Right ventricle myocardium superior (tissue), 1 donor: ENCODE measurements around the gene SIPA1L3. TPM values are rescaled to one million over a fixed set of nuclear protein-coding genes. Genes with fewer than 3 reads are reported as not detected.

Experiments used
- ATAC-seq: fragments of 200-7000 bp; cut with Tn5 transposase; one replicate; pipeline ENCODE4 v1.9.1; 2020; ENCODE audit warnings: mild to moderate bottlenecking; ENCODE audit not compliant: poor library complexity
- DNase-seq: peaks from one replicate; pipeline ENCODE4 v3.0.0-alpha.2; 2020
- intact Hi-C: fragments of 100-400 bp; cut with DNase I; formaldehyde crosslinking; loops from one replicate; pipeline ENCODE4 v1.11.2; 2022
- total RNA-seq: library from RNA; stranded (reverse); fragmentation: NEBNext Ultra II Directional; extraction: Animal tissue kit (Norgen Biotek cat#: 25700); gene quantifications from one replicate; pipeline ENCODE4 v1.2.1, GENCODE V29; 2021
- donor health status: DM: no; HTN: yes; CAD: no; lungs with severe emphysema.

The SIPA1L3 gene
- total RNA-seq, 1 donor from 2014 or later = 8.5 TPM

DNA sequence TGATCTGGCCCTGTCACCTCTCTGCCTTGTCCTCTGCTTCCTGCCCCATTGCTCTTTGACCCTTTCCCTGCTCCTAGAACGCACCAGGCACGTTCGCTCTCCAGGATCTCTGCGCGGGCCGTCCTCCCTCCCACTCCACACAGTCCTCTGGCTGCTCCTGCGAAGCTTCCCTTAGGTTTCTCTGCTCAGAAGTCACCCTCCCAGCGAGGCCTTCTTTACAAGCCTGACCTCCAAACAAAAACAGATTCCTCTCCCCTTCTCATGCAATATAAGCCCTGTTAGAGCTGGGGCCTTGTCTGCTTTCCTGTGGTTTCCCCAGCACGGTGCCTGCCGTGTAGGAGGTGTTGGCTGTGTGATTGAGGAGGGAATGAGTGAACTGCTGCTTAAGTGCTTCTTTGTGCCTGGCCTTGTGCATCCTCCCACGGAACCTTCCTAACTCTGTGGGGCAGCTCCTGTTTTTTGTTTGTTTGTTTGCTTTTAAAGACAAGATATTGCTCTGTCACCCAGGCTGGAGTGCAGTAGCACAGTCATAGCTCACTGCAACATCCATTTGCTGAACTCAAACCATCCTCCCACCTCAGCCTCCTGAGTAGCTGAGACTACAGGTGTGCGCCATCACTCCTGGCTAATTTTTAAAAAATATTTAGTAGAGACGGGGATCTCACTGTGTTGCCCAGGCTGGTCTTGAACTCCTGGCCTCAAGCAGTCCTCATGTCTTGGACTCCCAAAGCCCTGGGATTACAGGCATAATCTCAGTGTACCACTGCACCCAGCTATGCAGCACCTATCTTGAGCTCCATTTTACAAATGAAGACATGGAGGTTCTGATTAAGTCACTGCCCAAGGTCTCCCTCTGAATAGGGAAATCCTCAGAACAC lies 82.0 kb downstream of the SIPA1L3 start:
- DNase-seq = no peak
- no peak for ATAC-seq
- intact Hi-C loops = no loop called here

DNA sequence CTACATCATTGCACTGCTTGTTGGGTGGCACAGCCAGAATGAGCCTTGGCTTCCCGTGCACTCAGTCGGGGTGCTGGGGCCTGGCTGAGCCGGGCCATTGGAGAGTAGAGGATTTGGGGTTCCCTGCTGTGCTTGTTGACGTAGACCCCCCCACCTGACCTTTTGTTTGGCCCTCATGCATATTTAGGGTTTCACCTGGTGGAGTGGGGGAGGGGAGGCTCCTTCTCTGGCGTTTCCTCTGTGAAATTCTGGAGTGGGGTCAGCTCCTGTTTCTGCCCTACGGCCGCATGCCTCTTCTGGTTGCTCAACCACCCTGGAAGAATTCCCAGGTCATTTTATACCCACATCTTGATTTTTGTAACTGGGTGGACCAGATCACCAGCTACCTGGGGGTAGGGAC lies 82.8 kb downstream of the SIPA1L3 start:
- intact Hi-C loops = no loop called here
- ATAC-seq (no peak), DNase-seq (no peak)

DNA sequence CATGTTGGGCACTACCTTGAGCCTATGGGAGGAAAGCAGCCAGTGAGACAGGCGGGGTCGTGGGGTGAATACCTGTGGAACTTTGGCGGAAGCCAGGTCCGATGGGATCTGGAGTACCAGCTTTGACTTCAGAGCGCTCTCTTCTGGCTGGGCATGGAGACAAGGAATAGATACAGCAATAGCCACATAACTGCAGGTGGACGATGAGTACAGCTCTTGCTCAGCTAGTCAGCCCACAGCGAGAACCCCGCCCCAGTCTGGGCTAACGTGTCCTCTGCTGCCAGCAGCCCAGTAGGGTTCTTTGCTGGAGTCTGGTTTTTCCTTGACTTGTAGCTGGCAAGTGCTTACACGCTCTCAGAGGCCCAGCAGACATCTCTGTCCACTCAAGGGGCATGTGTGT lies 83.4 kb downstream of the SIPA1L3 start:
- intact Hi-C loops = no loop called here
- ATAC-seq = no peak
- no peak for DNase-seq

DNA sequence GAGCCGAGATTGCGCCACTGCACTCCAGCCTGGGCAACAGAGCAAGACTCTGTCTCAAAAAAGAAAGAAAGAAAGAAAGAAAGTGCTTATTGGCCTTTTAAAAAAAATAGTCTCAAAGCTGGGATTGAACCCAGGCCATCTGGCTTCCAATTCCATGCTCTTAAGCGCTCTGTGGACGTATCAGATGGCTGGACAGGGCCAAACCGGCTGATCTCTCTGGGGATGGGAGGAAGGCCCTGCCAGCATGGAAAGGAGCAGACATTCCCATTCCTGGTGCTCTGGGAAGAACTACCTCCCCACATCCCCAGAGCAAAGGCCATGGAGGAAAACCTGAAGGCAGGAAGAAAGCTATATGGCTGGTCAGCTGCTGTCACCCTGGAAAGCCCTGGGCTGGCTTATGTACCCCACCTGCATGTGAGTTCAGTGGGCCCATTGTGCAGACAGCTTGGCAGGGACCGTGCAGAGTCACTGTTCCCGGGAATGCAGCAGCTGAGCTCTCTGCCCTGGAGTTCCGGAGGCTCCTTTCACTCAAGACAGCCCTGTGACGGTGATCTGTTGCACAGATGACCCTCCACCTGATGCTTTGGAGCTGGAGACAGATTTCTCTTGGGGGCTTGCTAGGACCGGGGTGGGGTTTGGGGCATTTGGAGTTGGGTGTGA lies 84.3 kb downstream of the SIPA1L3 start:
- intact Hi-C loops = no loop called here
- ATAC-seq (no peak), DNase-seq (no peak)

DNA sequence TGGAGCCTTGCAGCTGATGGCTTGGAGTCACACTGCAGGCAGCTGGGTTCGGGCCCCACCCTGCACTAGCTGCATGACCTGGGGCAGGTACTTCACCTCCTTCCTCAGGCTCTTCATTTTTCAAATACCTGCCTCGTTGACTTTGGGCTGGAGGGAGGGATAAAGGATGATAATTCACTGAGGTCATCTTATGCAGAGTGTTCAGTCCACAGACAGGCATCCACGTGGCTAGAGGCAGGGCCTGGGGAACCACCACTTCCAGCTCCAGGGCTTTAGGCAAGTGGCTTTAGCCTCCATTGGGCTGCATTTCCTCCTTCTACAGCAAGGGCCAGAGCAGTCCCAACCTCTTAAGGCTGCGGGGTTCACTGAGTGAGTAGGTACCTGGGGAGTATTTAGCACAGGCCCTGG lies 84.8 kb downstream of the SIPA1L3 start:
- no peak for DNase-seq
- ATAC-seq = no peak
- intact Hi-C loops = no loop called here

DNA sequence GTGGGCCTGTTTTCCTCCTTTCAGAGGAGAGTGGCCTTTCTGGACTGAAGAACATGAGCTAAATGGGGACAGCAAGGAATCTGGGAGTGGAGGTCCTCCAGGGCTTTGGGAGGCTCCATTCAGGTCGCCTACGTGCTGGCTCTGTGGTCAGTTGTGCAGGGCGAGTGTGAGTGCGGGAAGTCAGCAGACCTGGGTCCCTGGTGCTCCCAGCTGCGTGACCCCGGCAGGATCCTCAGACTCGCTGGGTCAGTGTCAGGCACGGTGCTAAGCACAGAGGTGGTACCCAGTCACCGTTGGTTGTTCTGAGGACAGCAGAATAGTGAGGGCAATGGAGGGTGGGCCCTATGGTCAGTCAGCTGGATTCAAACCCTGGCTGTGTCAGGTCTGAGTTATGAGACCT lies 85.8 kb downstream of the SIPA1L3 start:
- ATAC-seq (no peak), DNase-seq (no peak)
- intact Hi-C loops = no loop called here

DNA sequence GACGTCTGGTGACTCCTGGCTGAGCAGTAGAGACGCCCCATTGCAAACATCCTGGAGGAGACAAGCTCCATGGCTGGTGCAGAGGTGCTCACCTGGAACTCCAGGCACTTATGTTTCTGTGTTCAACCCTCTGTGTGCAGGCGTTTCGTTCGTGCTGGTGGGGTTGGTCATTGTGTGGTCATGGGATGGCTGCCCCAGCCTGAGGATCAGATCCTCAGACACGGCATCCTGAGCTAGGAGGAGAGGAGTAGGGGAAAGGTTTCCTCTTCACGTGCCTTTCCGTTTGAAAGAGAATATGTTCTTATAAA lies 87.8 kb downstream of the SIPA1L3 start:
- intact Hi-C loops = no loop called here
- DNase-seq = no peak
- ATAC-seq = no peak

DNA sequence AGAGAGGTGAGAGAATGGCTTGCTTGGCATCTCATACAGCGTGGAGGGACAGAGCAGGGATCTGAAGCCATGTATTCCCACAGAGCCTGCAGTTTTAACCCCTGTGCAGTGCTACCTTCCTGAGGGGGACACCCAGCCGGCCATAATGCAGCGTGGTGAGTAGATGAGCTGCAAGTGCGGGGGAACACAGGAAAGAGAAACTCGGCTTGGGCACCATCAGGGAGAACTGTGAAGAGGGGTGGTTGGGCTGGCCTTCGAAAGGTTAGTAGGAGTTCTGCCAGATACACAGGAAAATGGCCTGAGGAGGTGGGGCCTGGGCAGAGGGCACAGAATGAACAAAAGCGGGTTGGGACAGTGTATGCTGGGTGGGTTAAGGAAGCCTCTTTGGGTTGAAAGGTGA lies 88.3 kb downstream of the SIPA1L3 start:
- intact Hi-C loops = no loop called here
- ATAC-seq (no peak), DNase-seq (no peak)

DNA sequence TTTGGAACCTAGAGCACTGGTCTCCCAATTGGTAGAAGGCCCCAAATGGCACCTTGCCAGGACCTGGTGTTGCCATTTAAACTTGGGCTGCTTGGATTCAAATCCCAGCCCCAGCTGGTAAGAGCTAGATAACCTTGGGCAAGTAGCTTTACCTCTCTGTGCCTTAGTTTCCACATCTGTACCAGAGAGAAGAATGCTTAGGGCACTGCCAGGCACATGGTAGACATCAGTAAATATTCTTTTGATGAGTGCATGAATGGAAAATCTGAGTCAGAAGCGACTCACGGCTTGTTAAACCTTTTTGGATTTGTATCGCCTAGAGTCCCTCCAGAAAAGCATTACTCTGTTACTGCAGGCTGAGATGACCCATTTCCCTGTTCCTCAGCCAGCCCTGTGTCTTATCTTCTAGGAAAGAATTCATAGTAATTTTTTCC lies 90.9 kb downstream of the SIPA1L3 start:
- DNase-seq (no peak), ATAC-seq (peak; percentile 13)
- intact Hi-C loops = no loop called here

DNA sequence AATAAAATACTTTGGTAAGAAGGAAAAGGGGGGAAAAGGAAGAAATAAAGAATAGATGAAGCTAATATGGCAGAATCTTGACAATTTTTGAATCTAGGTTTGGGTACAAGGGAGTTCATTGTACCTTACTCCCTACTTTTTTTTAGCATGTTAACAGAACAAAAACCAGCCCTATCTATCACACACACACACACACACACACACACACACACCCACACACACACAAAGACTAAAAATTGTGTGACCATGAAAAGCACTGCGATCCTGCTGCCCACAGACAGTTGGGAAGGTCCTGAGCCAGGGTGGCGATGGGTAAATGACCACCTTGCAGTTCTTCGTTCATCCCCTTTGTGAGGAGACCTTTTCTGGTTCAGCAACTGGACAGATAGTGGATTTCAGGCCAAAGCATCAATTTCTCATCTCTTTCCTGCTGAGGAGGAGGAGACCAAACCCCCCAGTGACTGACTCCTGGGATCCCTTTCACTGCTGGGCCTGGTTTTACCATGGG lies 91.8 kb downstream of the SIPA1L3 start:
- ATAC-seq = no peak
- intact Hi-C loops = no loop called here
- no peak for DNase-seq

DNA sequence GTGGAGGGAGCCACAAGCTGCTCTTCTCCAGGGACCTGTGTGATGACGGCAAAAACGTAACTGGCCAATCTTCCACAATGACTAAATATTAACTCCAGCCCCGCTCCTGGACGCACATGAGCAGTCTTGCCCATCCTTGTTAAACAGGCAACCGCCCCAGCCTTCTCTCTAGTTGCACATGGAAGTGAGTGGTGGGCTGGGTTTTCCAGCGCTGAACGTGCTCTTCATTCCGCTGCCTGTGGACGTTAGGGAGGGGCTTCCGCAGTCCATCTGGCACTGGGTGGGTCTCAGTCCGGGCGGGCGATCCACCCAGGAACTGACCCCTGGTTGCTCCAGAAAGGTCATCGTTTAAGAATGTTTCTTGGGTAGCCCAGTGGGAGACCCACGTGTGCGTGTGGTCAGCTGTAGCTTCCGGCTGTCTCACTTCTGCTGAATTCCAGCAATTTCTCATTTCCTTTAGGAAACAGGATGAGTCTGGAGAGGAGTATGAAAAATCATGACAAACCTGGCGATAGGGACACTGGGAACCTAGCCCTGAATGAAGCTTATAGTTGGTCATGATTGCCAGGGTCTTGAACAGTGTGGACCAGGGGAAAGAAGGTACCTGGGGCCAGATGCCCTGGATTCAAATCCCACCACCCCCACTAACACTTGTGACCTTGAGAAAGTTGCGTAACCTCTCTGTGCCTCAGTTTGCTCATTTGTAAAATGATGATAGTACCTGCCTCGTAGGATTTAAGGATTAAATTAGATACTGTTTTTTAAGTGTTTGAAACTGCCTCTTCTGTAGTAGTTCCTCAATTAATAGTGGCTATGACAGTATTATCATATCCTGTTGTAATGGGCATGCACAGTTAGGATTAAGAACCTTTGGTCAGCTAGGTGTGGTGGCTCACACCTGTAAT lies 92.6 kb downstream of the SIPA1L3 start:
- DNase-seq = peak; percentile 71
- ATAC-seq = peak; percentile 63
- intact Hi-C loops = no loop called here

DNA sequence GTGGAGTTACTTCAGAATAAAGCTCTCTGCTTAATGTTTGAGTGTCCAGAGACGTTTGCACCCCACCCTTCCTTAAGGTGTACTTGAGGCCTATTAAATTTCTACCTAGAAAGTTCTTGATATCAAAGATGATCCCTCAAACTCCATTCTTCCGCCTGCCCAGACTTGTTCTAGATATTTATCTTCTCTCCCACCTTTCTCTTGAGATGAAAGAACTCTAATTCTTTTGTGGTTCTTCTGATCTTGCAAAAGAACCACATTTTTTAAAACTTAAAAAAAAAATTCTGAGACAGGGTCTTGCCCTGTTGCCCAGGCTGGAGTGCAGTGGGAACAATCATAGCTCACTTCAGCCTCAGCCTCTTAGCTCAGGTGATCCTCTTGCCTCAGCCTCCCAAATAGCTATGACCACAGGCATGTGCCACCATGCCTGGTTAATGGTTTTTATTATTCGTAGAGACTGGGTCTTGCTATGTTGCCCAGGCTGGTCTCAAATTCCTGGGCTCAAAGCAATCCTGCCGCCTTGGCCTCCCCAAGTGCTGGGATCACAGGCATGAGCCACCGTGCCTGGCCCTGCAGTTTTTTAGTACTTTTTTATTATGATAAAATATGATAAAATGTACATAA lies 94.3 kb downstream of the SIPA1L3 start:
- DNase-seq (no peak), ATAC-seq (no peak)
- intact Hi-C loops = no loop called here

DNA sequence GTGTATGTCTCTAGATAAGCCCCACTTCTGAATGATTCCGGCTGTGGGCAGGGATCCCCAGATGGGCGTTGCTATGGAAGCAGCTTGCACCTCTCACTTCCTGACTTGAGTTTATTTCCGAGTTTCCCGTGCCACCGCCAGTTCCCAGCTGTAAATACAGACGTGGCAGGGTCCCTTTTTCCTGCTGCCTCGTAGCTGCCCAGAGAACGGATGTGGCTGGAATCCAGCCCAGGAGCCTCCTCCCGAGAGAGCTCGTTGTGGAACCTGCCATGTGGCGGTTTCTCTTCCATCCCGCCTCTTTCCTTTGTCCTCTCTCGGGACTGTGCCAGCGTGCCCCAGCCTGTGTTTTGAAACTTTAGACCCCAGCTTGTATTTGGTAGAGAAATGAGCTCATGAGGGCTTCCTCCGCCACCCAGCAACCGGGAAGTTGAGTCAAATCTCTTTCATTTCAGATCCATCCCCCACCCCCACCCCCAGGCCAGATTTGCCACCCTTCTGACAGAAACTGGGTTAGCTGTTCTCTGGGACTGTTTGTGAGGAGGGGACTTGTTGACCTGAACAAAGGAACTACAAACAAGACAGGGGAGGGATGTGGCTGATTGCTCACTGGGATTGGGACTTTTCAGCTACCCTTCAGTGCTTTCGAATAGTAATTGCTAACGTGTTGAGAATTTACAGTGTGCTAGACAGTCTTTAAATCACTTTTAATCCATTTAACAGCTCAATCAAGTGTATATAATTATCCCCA lies 96.6 kb downstream of the SIPA1L3 start:
- peak; percentile 79 for DNase-seq
- ATAC-seq = peak; percentile 40
- intact Hi-C loops = no loop called here

DNA sequence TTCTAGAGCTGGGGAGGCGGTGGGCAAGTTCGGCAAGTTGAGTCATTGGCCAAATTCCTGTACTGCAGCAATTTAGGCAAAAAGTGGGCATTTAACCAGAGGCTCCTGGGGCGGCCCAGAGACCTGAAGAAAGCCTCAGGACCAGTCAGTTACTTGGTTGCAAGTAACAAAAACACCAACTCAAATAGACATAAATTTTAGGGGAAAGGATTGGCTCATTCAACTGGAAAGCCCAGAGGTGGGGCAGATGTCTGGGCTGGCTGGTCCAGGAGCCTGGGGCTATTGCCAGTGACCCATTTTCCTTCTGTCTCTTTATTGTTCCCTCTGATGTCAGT lies 97.1 kb downstream of the SIPA1L3 start:
- intact Hi-C loops = no loop called here
- DNase-seq (no peak), ATAC-seq (peak; percentile 30)

DNA sequence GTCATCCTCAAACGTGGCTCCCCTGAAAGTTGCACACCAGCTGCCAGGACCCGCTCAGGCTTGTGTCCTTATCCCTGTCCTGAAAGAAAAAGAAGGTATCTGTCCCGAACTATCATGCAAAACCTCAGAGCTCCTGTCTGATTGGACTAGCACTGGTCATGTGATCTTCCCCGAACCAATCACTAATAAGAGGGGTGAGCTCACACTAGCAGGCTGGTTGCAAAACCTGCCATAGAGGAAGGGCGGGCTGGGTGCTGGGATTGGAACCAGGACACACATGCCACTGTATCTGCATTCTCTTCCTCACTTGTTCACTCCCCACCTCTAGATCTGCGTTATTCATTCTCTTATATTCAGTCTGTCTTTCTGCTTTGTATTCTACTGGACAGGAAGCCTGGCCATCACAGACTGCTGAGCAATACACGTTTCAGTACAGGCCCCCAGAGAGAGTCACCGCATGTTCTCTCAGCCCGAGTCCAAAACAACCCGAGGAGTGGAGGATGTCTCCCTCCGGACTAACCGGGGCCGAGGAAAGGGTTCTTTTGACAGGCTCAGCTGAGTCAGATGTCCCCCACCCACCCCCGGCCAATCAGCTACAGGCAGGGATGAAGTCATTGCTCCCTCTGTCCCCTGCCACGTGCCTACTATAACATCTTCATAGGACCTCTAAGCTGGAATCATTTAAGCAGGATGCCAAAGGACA lies 97.7 kb downstream of the SIPA1L3 start:
- intact Hi-C loops = no loop called here
- DNase-seq (peak; percentile 85), ATAC-seq (peak; percentile 97)

DNA sequence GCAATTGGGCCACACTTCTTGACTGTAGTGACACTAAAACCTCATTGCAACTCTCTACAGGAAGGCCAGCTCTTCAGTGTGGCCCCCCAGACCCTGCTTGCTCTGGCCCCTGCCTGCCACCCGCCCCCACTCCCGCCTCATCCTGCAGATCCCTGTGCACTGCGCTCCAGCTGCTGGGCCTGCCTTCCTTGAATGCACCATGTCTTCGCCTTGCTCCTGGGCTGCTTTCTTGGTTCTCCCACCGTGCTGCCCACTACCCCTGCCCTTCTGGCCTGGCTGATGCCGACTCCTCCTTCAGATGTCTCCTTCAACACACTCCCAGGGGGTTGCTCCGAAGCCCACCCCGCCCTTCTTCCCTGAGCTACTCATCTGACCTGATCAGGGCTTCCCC lies 98.2 kb downstream of the SIPA1L3 start:
- intact Hi-C loops = no loop called here
- DNase-seq = no peak
- ATAC-seq = no peak

DNA sequence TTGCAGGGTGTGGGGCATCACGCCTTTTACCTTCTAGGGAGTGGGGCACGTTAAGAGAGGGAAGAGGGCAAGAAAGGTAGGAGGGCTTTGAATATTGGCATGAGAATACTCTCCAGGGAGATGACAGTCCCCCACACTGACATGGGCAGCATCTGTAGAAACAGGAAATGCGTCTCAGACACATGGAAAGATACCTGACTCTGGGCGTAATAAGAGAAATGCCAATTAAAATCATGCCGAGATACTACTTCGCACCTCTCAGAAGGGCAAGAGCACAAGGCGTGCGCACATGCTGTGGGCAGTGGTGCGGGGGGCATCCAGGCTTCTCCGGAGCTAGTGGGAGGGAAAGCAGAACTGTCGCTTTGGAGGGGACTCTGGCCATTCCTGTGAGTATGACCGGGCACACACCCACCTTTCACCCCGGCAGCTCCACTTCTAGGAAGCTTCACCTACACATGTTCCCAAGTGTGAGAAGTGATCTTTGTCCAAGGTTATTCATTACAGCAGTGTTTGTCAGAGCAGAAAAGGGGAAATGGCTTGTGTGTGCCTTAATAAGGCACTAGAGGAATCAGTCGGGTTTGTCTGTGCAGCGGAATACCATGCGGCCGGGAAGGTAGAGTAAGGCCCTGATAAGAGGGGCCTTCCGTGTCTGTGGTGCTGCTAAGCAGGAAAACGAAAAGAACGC lies 99.5 kb downstream of the SIPA1L3 start:
- no peak for DNase-seq
- no peak for ATAC-seq
- intact Hi-C loops = no loop called here
